NCI-H1694 (cell line): ENCODE results near the gene TAF5.
A peak's percentile ranks its signal among the peaks of the same experiment; 100 is the strongest.
"Not testable (repeated sequence)": the region's sequence is repeated elsewhere in the genome, so short reads cannot be mapped to it uniquely, and the experiment has no call there.

ENCODE experiments used
- DNase-seq: peaks from one replicate; lab custom pipeline; 2025; lab: John Stamatoyannopoulos, UW

Gene TAF5

GRCh38 chr10:103367782-103368518 is at the start of gene TAF5:
Gene TAF5, plus strand, starts transcription at chr10:103367976. Its CDS starts 14 bp downstream, at chr10:103367990.
- peak; percentile 87 for DNase-seq

GRCh38 chr10:103327906-103328305 is 39.9 kb upstream of the TAF5 start:
- DNase-seq: no peak

- DNase-seq: peak; percentile 33
Measured at GRCh38 chr10:103333934-103334520, 33.7 kb upstream of the TAF5 start.

- no peak for DNase-seq
Measured at GRCh38 chr10:103334567-103334966, 33.2 kb upstream of the TAF5 start.

- DNase-seq: no peak
Measured at GRCh38 chr10:103336370-103336769, 31.4 kb upstream of the TAF5 start.

GRCh38 chr10:103350175-103350516 is 17.6 kb upstream of the TAF5 start:
- no peak for DNase-seq

- DNase-seq: peak; percentile 23
Measured at GRCh38 chr10:103350517-103351260, 17.1 kb upstream of the TAF5 start, which contains the start of gene PCGF6. Gene PCGF6, minus strand, starts transcription at chr10:103351140. Its CDS starts 74 bp downstream, at chr10:103351066.

GRCh38 chr10:103353281-103353680 is 14.5 kb upstream of the TAF5 start:
- no peak for DNase-seq

GRCh38 chr10:103354567-103354966 is 13.2 kb upstream of the TAF5 start:
- not testable (repeated sequence) for DNase-seq

- DNase-seq: no peak
Measured at GRCh38 chr10:103355906-103356599, 11.7 kb upstream of the TAF5 start.

GRCh38 chr10:103359493-103359892 is 8.3 kb upstream of the TAF5 start:
- not testable (repeated sequence) for DNase-seq

- DNase-seq: not testable (repeated sequence)
Measured at GRCh38 chr10:103360791-103361190, 7.0 kb upstream of the TAF5 start.

GRCh38 chr10:103367379-103367781 is 396 bp upstream of the TAF5 start:
- DNase-seq: no peak

- DNase-seq: no peak
Measured at GRCh38 chr10:103373544-103373943, 5.8 kb downstream of the TAF5 start.

GRCh38 chr10:103374263-103374662 is 6.5 kb downstream of the TAF5 start:
- DNase-seq: no peak

GRCh38 chr10:103382769-103383168 is 15.0 kb downstream of the TAF5 start:
- no peak for DNase-seq

GRCh38 chr10:103394180-103394579 is 26.4 kb downstream of the TAF5 start:
- no peak for DNase-seq

GRCh38 chr10:103395754-103396066 is 27.9 kb downstream of the TAF5 start:
- DNase-seq: no peak

- DNase-seq: peak; percentile 90
Measured at GRCh38 chr10:103396067-103396788, 28.5 kb downstream of the TAF5 start, which contains the start of the genes ATP5MK and PDCD11. Gene ATP5MK, minus strand, starts transcription at chr10:103396475. Its CDS starts 4,018 bp downstream, at chr10:103392457. Gene PDCD11, plus strand, starts transcription at chr10:103396626. Its CDS starts 1,801 bp downstream, at chr10:103398427.

GRCh38 chr10:103396789-103397087 is 29.0 kb downstream of the TAF5 start:
- DNase-seq: no peak

GRCh38 chr10:103397191-103397825 is 29.5 kb downstream of the TAF5 start:
- no peak for DNase-seq
